Neural progenitor cell (in vitro differentiated cells): ENCODE results near the gene GGT5. TPM values are rescaled to one million over a fixed set of nuclear protein-coding genes. Genes with fewer than 3 reads are reported as not detected.
A peak's percentile ranks its signal among the peaks of the same experiment; 100 is the strongest.
"Not testable (repeated sequence)": the region's sequence is repeated elsewhere in the genome, so short reads cannot be mapped to it uniquely, and the experiment has no call there.

Source experiments
- DNase-seq: peaks from one replicate; pipeline ENCODE4 v3.0.0-alpha.2; 2016; ENCODE audit warnings: low spot score
- H2AFZ ChIP-seq: fragments of 200-600 bp; sonication (generic); replicated peaks from 2 replicates; pipeline ENCODE4 v1.6.1; 2016; ENCODE audit warnings: antibody characterized with exemption
- H3F3A ChIP-seq: fragments of 200-600 bp; sonication (generic); 2 replicates; pipeline ENCODE4 v1.6.1; 2016; ENCODE audit warnings: antibody characterized with exemption, low read depth
- H3K27ac ChIP-seq: fragments of 200-600 bp; sonication (generic); 2 replicates; pipeline ENCODE4 v1.5.1; 2016; ENCODE audit warnings: mild to moderate bottlenecking
- H3K27me3 ChIP-seq: fragments of 200-600 bp; sonication (generic); 2 replicates; pipeline ENCODE4 v1.6.1; 2016; ENCODE audit warnings: mild to moderate bottlenecking, moderate library complexity
- H3K36me3 ChIP-seq: fragments of 200-600 bp; sonication (generic); 2 replicates; pipeline ENCODE4 v1.5.1; 2016
- H3K4me1 ChIP-seq: fragments of 200-600 bp; sonication (generic); 2 replicates; pipeline ENCODE4 v1.6.1; 2016; ENCODE audit warnings: mixed run types
- H3K4me2 ChIP-seq: fragments of 200-600 bp; sonication (generic); 2 replicates; pipeline ENCODE4 v1.6.1; 2016
- H3K4me3 ChIP-seq: fragments of 200-600 bp; sonication (generic); 2 replicates; pipeline ENCODE4 v1.5.1; 2016
- H3K79me2 ChIP-seq: fragments of 200-600 bp; sonication (generic); 2 replicates; pipeline ENCODE4 v1.6.1; 2016; ENCODE audit warnings: low read depth
- H3K9ac ChIP-seq: fragments of 200-600 bp; sonication (generic); 2 replicates; pipeline ENCODE4 v1.6.1; 2016
- H3K9me3 ChIP-seq: fragments of 200-600 bp; sonication (generic); 2 replicates; pipeline ENCODE4 v1.5.1; 2016; ENCODE audit warnings: low read depth
- H4K20me1 ChIP-seq: fragments of 200-600 bp; sonication (generic); 2 replicates; pipeline ENCODE4 v1.6.1; 2016; ENCODE audit warnings: low read depth
- H3K27ac Mint-ChIP-seq: 3 replicates; pipeline ENCODE4 v1.8.0; 2021; ENCODE audit warnings: mixed read lengths
- H3K27me3 Mint-ChIP-seq: 2 replicates; pipeline ENCODE4 v1.8.0; 2022; ENCODE audit warnings: low read depth, mild to moderate bottlenecking, inconsistent platforms, moderate library complexity, mixed read lengths; ENCODE audit not compliant: insufficient read depth
- H3K36me3 Mint-ChIP-seq: 3 replicates; pipeline ENCODE4 v1.8.0; 2021; ENCODE audit warnings: mixed read lengths
- H3K4me1 Mint-ChIP-seq: 3 replicates; pipeline ENCODE4 v1.8.0; 2021; ENCODE audit warnings: mixed read lengths
- H3K4me3 Mint-ChIP-seq: 3 replicates; pipeline ENCODE4 v1.8.0; 2021; ENCODE audit warnings: mild to moderate bottlenecking, moderate library complexity, mixed read lengths
- H3K9me3 Mint-ChIP-seq: 3 replicates; pipeline ENCODE4 v1.8.0; 2020; ENCODE audit warnings: mixed read lengths
- CTCF ChIP-seq: fragments of 200-600 bp; sonication (generic); IDR thresholded peaks from 2 replicates; pipeline ENCODE4 v1.5.1; 2017; ENCODE audit warnings: antibody characterized with exemption, mild to moderate bottlenecking
- EZH2 ChIP-seq: fragments of 200-600 bp; sonication (generic); IDR thresholded peaks from 2 replicates; pipeline ENCODE4 v1.6.1; 2017; ENCODE audit warnings: antibody characterized with exemption, mild to moderate bottlenecking, moderate library complexity
- EZH2phosphoT487 ChIP-seq: fragments of 200-600 bp; sonication (generic); IDR thresholded peaks from 2 replicates; pipeline ENCODE4 v1.6.1; 2017; ENCODE audit warnings: antibody characterized with exemption
- total RNA-seq: library from RNA; depleted of rRNA; stranded (reverse); fragments of >200 nt; gene quantifications from 2 replicates; pipeline ENCODE4 v1.2.3, GENCODE V29; 2015; ENCODE audit warnings: low replicate concordance

GGT5 gene
- total RNA-seq, 1 donor from 2014 or later = not detected

- no peaks in the 10 kb centered on the region for H3K36me3 ChIP-seq
- Mint-ChIP-seq H3K9me3 (peaks cover 3% of the 10 kb centered on the region), H3K4me3 (no peak overlapping the region), H3K27ac (peak overlapping the region; percentile 88), H3K27me3 (peaks cover 9% of the 10 kb centered on the region), H3K36me3 (no peaks in the 10 kb centered on the region), H3K4me1 (peaks cover 33% of the 10 kb centered on the region)
- H3K4me3 ChIP-seq = no peak overlapping the region
- no peak overlapping the region for H3K27ac ChIP-seq
- H3K4me1 ChIP-seq = no peaks in the 10 kb centered on the region
- H3F3A ChIP-seq = no peaks in the 10 kb centered on the region
- H4K20me1 ChIP-seq = no peaks in the 10 kb centered on the region
- H3K9ac ChIP-seq = no peak overlapping the region
- TF ChIP-seq CTCF (no peak), EZH2 (no peak), EZH2phosphoT487 (no peak)
- no peak for DNase-seq
- H3K79me2 ChIP-seq = no peaks in the 10 kb centered on the region
- H3K4me2 ChIP-seq = no peak overlapping the region
- no peaks in the 10 kb centered on the region for H3K9me3 ChIP-seq
- H3K27me3 ChIP-seq = no peaks in the 10 kb centered on the region
- H2AFZ ChIP-seq = no peak overlapping the region
Measured at GRCh38 chr22:24207264-24208011, 37.4 kb downstream of the GGT5 start.

- H3K9ac ChIP-seq, H3K9me3 Mint-ChIP-seq, H3K4me2 ChIP-seq, H3K4me3 Mint-ChIP-seq, H3K4me3 ChIP-seq, H3K36me3 ChIP-seq, DNase-seq, H3K9me3 ChIP-seq, H3K27ac ChIP-seq, H3K27me3 ChIP-seq, H3K4me1 ChIP-seq, H3F3A ChIP-seq, H3K36me3 Mint-ChIP-seq, H4K20me1 ChIP-seq, H2AFZ ChIP-seq, H3K79me2 ChIP-seq: not testable (repeated sequence)
- H3K27ac Mint-ChIP-seq = peak overlapping the region; percentile 58
- H3K4me1 Mint-ChIP-seq = peaks cover 28% of the 10 kb centered on the region
- peaks cover 10% of the 10 kb centered on the region for H3K27me3 Mint-ChIP-seq
Measured at GRCh38 chr22:24206460-24207263, 38.2 kb downstream of the GGT5 start.

- peaks cover 7% of the 10 kb centered on the region for H3K27me3 Mint-ChIP-seq
- peaks cover 24% of the 10 kb centered on the region for H3K4me1 Mint-ChIP-seq
- H3K27me3 ChIP-seq = no peaks in the 10 kb centered on the region
- no peak for DNase-seq
- H3K4me3 ChIP-seq = no peak overlapping the region
- no peaks in the 10 kb centered on the region for H3K9me3 ChIP-seq
- TF ChIP-seq CTCF = no peak
- TF ChIP-seq EZH2phosphoT487 = no peak
- TF ChIP-seq EZH2 = no peak
- H3K4me1 ChIP-seq = no peaks in the 10 kb centered on the region
- peaks cover 5% of the 10 kb centered on the region for H3K9me3 Mint-ChIP-seq
- no peak overlapping the region for H3K4me3 Mint-ChIP-seq
- H3F3A ChIP-seq = no peaks in the 10 kb centered on the region
- H2AFZ ChIP-seq = no peak overlapping the region
- H3K36me3 ChIP-seq = no peaks in the 10 kb centered on the region
- no peak overlapping the region for H3K27ac Mint-ChIP-seq
- H4K20me1 ChIP-seq = no peaks in the 10 kb centered on the region
- no peak overlapping the region for H3K4me2 ChIP-seq
- H3K79me2 ChIP-seq = no peaks in the 10 kb centered on the region
- H3K36me3 Mint-ChIP-seq = no peaks in the 10 kb centered on the region
- H3K27ac ChIP-seq = no peak overlapping the region
- no peak overlapping the region for H3K9ac ChIP-seq
Measured at GRCh38 chr22:24205438-24206195, 39.3 kb downstream of the GGT5 start.

- H3F3A ChIP-seq, H3K4me1 ChIP-seq, H3K79me2 ChIP-seq, H3K36me3 ChIP-seq, H3K4me3 ChIP-seq, H3K27me3 Mint-ChIP-seq, H3K27me3 ChIP-seq, H3K9me3 ChIP-seq, H3K27ac ChIP-seq, H2AFZ ChIP-seq, DNase-seq, H3K4me3 Mint-ChIP-seq, H3K9ac ChIP-seq, H3K4me2 ChIP-seq, H3K27ac Mint-ChIP-seq, H3K9me3 Mint-ChIP-seq, H4K20me1 ChIP-seq, H3K36me3 Mint-ChIP-seq: not testable (repeated sequence)
- H3K4me1 Mint-ChIP-seq = peaks cover 21% of the 10 kb centered on the region
Measured at GRCh38 chr22:24203856-24204255, 41.0 kb downstream of the GGT5 start.
